ENCODE measurements around the gene CTTNBP2. TPM values are rescaled to one million over a fixed set of nuclear protein-coding genes. Genes with fewer than 3 reads are reported as not detected.

Gene CTTNBP2
- total and polyA plus RNA-seq, 2 of the 4 experiments (the other 2 are of a cell fraction), result 6.6 to 11.3 TPM

DNA sequence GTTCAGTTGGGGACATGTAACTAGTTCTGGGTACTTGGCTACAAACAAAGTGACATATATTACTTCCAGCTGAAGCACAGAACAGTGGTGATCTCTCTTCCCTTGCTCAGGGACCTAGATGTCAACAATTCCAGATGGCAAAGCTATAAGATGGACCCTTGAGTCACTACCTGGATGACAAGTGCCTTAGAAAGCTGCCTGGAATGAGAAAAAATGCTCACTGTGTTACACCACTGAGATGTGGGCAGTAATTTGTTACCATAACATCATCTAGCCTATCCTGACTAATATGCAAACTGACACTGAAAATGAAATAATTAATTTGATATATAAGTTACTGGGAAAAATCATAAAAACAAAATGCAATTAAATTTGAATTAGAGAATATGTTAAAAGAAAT lies 16.4 kb upstream of the CTTNBP2 start:
- BruUV-seq (replicated peaks), result no TSS peak
- dilution Hi-C loops (cut with HindIII; ENCODE audit: low sequenced_read_pairs, unreplicated experiment), result no loop called here
- Histone ChIP-seq H2BK5ac (ENCODE audit: low read depth, low read length, poor library complexity, severe bottlenecking) (no peak overlapping the region), H3K4me1 (ENCODE audit: control insufficient read depth, insufficient read depth, low read length) (no peaks in the 10 kb centered on the region), H3K23ac (ENCODE audit: low read depth, low read length) (no peak overlapping the region), H3K27ac (ENCODE audit: insufficient read depth, low read length) (no peak overlapping the region), H3K4me2 (ENCODE audit: low read depth, low read length) (no peak overlapping the region), H4K5ac (ENCODE audit: low read depth, low read length) (no peak overlapping the region), H3K9me1 (ENCODE audit: insufficient read depth, low read length) (no peaks in the 10 kb centered on the region), H2BK120ac (ENCODE audit: low read depth, low read length) (no peak overlapping the region), H3K18ac (ENCODE audit: low read depth, low read length) (no peak overlapping the region), H4K8ac (ENCODE audit: low read depth in 2 of 2, low read length in 2 of 2) (no peak overlapping the region), H2AK5ac (ENCODE audit: low read depth, low read length) (no peak overlapping the region), H3K9ac (ENCODE audit: low read depth, low read length) (no peak overlapping the region), H3K36me3 (ENCODE audit: control insufficient read depth, insufficient read depth, low read length) (no peaks in the 10 kb centered on the region), H2BK15ac (ENCODE audit: low read depth, low read length) (no peak overlapping the region), H3K14ac (replicated peaks; ENCODE audit: low read depth, low read length) (no peak overlapping the region), H2AK9ac (replicated peaks; ENCODE audit: low read depth, low read length, poor library complexity) (no peak overlapping the region), H3K79me1 (ENCODE audit: low read depth in 1 of 2, low read length in 2 of 2) (no peaks in the 10 kb centered on the region), H4K91ac (ENCODE audit: insufficient read depth, low read depth, low read length) (no peak overlapping the region), H3K56ac (ENCODE audit: extremely low read depth, insufficient read depth, low read length) (no peak overlapping the region), H4K20me1 (ENCODE audit: insufficient read depth, low read length) (no peaks in the 10 kb centered on the region), H2BK20ac (ENCODE audit: low read depth, low read length) (no peak overlapping the region), H3K27me3 (ENCODE audit: control insufficient read depth, insufficient read depth, low read length) (no peaks in the 10 kb centered on the region; the same call in 1 of the 2 replicates), H2AFZ (replicated peaks; ENCODE audit: low read length, poor library complexity) (no peak overlapping the region), H3K9me3 (ENCODE audit: control insufficient read depth, insufficient read depth, low read length) (no peaks in the 10 kb centered on the region), H3K4ac (ENCODE audit: low read depth, low read length) (no peak overlapping the region), H3K4me3 (ENCODE audit: insufficient read depth, low read depth, low read length) (no peak overlapping the region)
- TF ChIP-seq RCOR1 (IDR thresholded peaks at IDR 0.05; ENCODE audit: insufficient replicate concordance, low read length), result no peak
- TF ChIP-seq NFE2L2 (IDR thresholded peaks at IDR 0.05; ENCODE audit: low read depth, low read length), result no peak
- no peak for TF ChIP-seq MAFK (IDR thresholded peaks at IDR 0.05; ENCODE audit: low read depth, low read length)
- TF ChIP-seq, protein P1, sequence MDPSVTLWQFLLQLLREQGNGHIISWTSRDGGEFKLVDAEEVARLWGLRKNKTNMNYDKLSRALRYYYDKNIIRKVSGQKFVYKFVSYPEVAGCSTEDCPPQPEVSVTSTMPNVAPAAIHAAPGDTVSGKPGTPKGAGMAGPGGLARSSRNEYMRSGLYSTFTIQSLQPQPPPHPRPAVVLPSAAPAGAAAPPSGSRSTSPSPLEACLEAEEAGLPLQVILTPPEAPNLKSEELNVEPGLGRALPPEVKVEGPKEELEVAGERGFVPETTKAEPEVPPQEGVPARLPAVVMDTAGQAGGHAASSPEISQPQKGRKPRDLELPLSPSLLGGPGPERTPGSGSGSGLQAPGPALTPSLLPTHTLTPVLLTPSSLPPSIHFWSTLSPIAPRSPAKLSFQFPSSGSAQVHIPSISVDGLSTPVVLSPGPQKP (IDR thresholded peaks at IDR 0.05; ENCODE audit: borderline replicate concordance, low read depth, low read length), result no peak
- no peak for TF ChIP-seq CHD1 (IDR thresholded peaks at IDR 0.05; ENCODE audit: low read depth, low read length)
- POLR2A ChIA-PET (ENCODE audit: unreplicated experiment), result no interaction called here
- in situ Hi-C loops (cut with MboI; ENCODE audit: low sequenced_read_pairs), result no loop called here
- no peak for DNase-seq
- intact Hi-C loops (cut with micrococcal nuclease), result no loop called here
- CTCF ChIA-PET, result interaction anchor here (0.9 kb wide), 1 partner anchor 15 kb away, joined by 3 read pairs; no protein-coding TSS in a partner anchor
- no peak for ATAC-seq (ENCODE audit: low read depth)
